CD4-positive, alpha-beta memory T cell (primary cell): Measurements from ENCODE around the gene RIOX2. TPM values are rescaled to one million over a fixed set of nuclear protein-coding genes. Genes with fewer than 3 reads are reported as not detected.
"Not testable (repeated sequence)": the region's sequence is repeated elsewhere in the genome, so short reads cannot be mapped to it uniquely, and the experiment has no call there.

ENCODE experiments used
- CTCF ChIA-PET: fragments of 350-600 bp; sonication (Branson Sonifier 250); formaldehyde crosslinking; loops from one replicate; lab custom pipeline; 2021; ENCODE audit warnings: inconsistent platforms; ENCODE audit not compliant: partially characterized antibody; lab: Charles Lee
- POLR2A ChIA-PET: fragments of 350-600 bp; sonication (Branson Sonifier 250); formaldehyde crosslinking; loops from one replicate; lab custom pipeline; 2021; ENCODE audit not compliant: partially characterized antibody; lab: Charles Lee
- DNase-seq, 5 donors: peaks; one replicate each; pipeline versions ENCODE4 v3.0.0 to v3.0.0-alpha.2; 2020 to 2022; ENCODE audit warnings: mixed read lengths in 1 of 5
- H3K27ac ChIP-seq: one replicate; pipeline ENCODE4 v1.7.0; 2013; ENCODE audit warnings: low read depth, low read length
- H3K27me3 ChIP-seq: 2 replicates; pipeline ENCODE4 v1.7.0; 2013; ENCODE audit warnings: mild to moderate bottlenecking, low read length, moderate library complexity; ENCODE audit not compliant: insufficient read depth
- H3K36me3 ChIP-seq: 2 replicates; pipeline ENCODE4 v1.7.0; 2013; ENCODE audit warnings: mild to moderate bottlenecking, low read length, moderate library complexity; ENCODE audit not compliant: insufficient read depth
- H3K4me1 ChIP-seq: 2 replicates; pipeline ENCODE4 v1.7.0; 2013; ENCODE audit warnings: mild to moderate bottlenecking, low read length, moderate library complexity; ENCODE audit not compliant: insufficient read depth
- H3K4me3 ChIP-seq, 2 donors: one replicate each; pipeline ENCODE4 v1.7.0; 2013; ENCODE audit warnings: low read length in 2 of 2, mild to moderate bottlenecking in 1 of 2
- H3K9me3 ChIP-seq, 2 donors: one replicate each; pipeline ENCODE4 v1.7.0; 2013; ENCODE audit warnings: low read length in 2 of 2, control low read depth in 1 of 2; ENCODE audit not compliant: control insufficient read depth in 1 of 2
- H3K27ac Mint-ChIP-seq, 7 donors: one replicate each; pipeline ENCODE4 v1.8.0; 2020 to 2021; ENCODE audit warnings: mixed read lengths in 7 of 7, mild to moderate bottlenecking in 6 of 7, inconsistent platforms in 3 of 7, moderate library complexity in 3 of 7
- H3K27me3 Mint-ChIP-seq, 2 donors: one replicate each; pipeline ENCODE4 v1.8.0; 2020 to 2021; ENCODE audit warnings: mixed read lengths in 2 of 2
- H3K36me3 Mint-ChIP-seq, 2 donors: one replicate each; pipeline ENCODE4 v1.8.0; 2020 to 2021; ENCODE audit warnings: mixed read lengths in 2 of 2, inconsistent platforms in 1 of 2, mild to moderate bottlenecking in 1 of 2
- H3K4me1 Mint-ChIP-seq, 4 donors: one replicate each; pipeline ENCODE4 v1.8.0; 2020 to 2021; ENCODE audit warnings: mixed read lengths in 4 of 4, mild to moderate bottlenecking in 1 of 4
- H3K4me3 Mint-ChIP-seq, 8 donors: one replicate each; pipeline ENCODE4 v1.8.0; 2020 to 2021; ENCODE audit warnings: mixed read lengths in 8 of 8, mild to moderate bottlenecking in 7 of 8, moderate library complexity in 6 of 8, inconsistent platforms in 3 of 8
- H3K9me3 Mint-ChIP-seq, 8 donors: one replicate each; pipeline ENCODE4 v1.8.0; 2020 to 2021; ENCODE audit warnings: mixed read lengths in 8 of 8, mild to moderate bottlenecking in 5 of 8, inconsistent platforms in 3 of 8, moderate library complexity in 1 of 8
- intact Hi-C: fragments of 100-400 bp; cut with micrococcal nuclease; formaldehyde crosslinking; loops from one replicate; pipeline ENCODE4 v1.15.1; 2023
- polyA plus RNA-seq, 2 donors: library from polyadenylated mRNA; unstranded; fragments of 300-500 nt; fragmentation: Illumina TruSeq; gene quantifications; one replicate each; pipeline ENCODE4 v1.2.3, GENCODE V29; 2021
- total RNA-seq, 2 experiments: library from RNA; stranded (reverse); gene quantifications; one replicate each; pipeline ENCODE4 v1.2.3, GENCODE V29; 2021

RIOX2 gene
- total and polyA plus RNA-seq, 4 experiments from 2014 or later: 32.2 to 43.0 (median 37.3) TPM

DNA sequence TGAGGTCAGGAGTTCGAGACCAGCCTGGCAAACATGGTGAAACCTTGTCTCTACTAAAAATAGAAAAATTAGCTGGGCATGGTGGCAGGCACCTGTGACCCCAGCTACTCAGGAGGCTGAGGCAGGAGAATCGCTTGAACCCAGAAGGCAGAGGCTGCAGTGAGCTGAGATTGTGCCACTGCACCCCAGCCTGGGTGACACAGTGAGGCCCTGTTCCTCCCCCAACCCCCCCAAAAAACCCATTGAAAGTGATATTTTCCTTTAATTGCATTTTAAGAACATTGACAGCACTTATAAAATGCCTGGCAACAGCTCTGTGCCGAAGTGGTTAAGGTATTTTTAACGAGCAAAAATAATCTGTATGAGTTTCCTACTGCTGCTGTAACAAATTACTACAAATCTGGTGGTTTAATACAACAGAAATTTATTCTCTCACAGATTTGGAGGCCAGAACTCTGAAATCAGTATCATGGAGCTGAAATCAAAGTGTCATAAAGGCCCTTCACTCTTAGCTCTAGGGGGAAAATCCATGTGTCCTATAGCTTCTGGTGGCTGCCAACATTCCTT lies 38.7 kb upstream of the RIOX2 start:
- H3K27me3 ChIP-seq, H3K4me1 ChIP-seq, H3K9me3 Mint-ChIP-seq, H3K27me3 Mint-ChIP-seq, DNase-seq, H3K27ac ChIP-seq, H3K36me3 ChIP-seq, H3K4me3 ChIP-seq, H3K27ac Mint-ChIP-seq, POLR2A ChIA-PET, H3K4me3 Mint-ChIP-seq, H3K36me3 Mint-ChIP-seq, H3K9me3 ChIP-seq, intact Hi-C loops: not testable (repeated sequence)
- peaks cover 0 to 15% (median 9%) of the 10 kb centered on the region in 4 donors for H3K4me1 Mint-ChIP-seq
- CTCF ChIA-PET: interaction anchor here (0.9 to 4.5 kb wide), 4 partner anchors 12 to 591 kb away, joined by 3 to 33 read pairs (median 4); partner anchors contain the start of gene ARL6

- H3K27ac ChIP-seq: no peak overlapping the region
- H3K9me3 Mint-ChIP-seq: no peaks in the 10 kb centered on the region
- CTCF ChIA-PET: interaction anchor here (1.1 to 4.5 kb wide), 2 partner anchors 12 to 13 kb away, joined by 3 to 33 read pairs; no protein-coding TSS in a partner anchor
- H3K4me3 ChIP-seq: no peak overlapping the region
- peaks cover 2 to 7% of the 10 kb centered on the region in 2 donors for H3K27me3 Mint-ChIP-seq
- H3K4me3 Mint-ChIP-seq: no peak overlapping the region
- intact Hi-C loops: no loop called here
- peaks cover 0 to 15% (median 9%) of the 10 kb centered on the region in 4 donors for H3K4me1 Mint-ChIP-seq
- no peaks in the 10 kb centered on the region for H3K4me1 ChIP-seq
- H3K9me3 ChIP-seq: no peaks in the 10 kb centered on the region
- POLR2A ChIA-PET: no interaction called here
- no peak overlapping the region for H3K27ac Mint-ChIP-seq
- H3K27me3 ChIP-seq: no peaks in the 10 kb centered on the region
- no peak for DNase-seq
- no peaks in the 10 kb centered on the region for H3K36me3 ChIP-seq
- no peaks in the 10 kb centered on the region for H3K36me3 Mint-ChIP-seq
These were observed 38.1 kb upstream of the RIOX2 start for GRCh38 chr3:98010194-98010882.

DNA sequence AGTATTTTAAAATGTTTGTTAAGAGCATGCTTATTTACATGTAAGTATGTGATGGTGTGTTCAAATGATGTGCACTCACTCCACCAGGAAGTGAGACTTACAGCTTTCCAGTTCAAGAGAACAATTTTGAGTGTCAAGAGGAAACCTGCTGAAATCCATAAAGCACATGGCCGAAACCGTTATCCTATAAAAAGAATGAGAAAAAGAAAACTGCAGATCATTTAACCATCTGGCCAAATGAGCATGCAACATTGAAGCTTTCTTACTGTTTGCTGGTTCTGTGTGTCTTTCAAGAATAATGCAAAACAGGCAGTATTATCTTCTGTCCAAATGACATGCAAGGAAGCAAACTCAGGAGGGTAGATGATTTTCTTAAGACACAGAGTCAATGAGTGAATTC lies 36.6 kb upstream of the RIOX2 start:
- ChIA-PET POLR2A (no interaction called here), CTCF (interaction anchor here (1.0 to 1.4 kb wide), 2 partner anchors 12 to 137 kb away, joined by 3 read pairs; no protein-coding TSS in a partner anchor)
- Histone ChIP-seq H3K4me1 (peaks cover 2% of the 10 kb centered on the region), H3K36me3 (no peaks in the 10 kb centered on the region), H3K4me3 (no peak overlapping the region), H3K27me3 (no peaks in the 10 kb centered on the region), H3K27ac (no peak overlapping the region), H3K9me3 (no peaks in the 10 kb centered on the region)
- H3K4me1 Mint-ChIP-seq: peaks cover 2 to 16% (median 11%) of the 10 kb centered on the region in 4 donors
- no peaks in the 10 kb centered on the region for H3K9me3 Mint-ChIP-seq
- peaks cover 2 to 7% of the 10 kb centered on the region in 2 donors for H3K27me3 Mint-ChIP-seq
- H3K4me3 Mint-ChIP-seq: no peak overlapping the region
- no peak for DNase-seq
- H3K27ac Mint-ChIP-seq: peak overlapping the region in 1 of 7 donors; percentile 37
- intact Hi-C loops: no loop called here
- no peaks in the 10 kb centered on the region for H3K36me3 Mint-ChIP-seq

DNA sequence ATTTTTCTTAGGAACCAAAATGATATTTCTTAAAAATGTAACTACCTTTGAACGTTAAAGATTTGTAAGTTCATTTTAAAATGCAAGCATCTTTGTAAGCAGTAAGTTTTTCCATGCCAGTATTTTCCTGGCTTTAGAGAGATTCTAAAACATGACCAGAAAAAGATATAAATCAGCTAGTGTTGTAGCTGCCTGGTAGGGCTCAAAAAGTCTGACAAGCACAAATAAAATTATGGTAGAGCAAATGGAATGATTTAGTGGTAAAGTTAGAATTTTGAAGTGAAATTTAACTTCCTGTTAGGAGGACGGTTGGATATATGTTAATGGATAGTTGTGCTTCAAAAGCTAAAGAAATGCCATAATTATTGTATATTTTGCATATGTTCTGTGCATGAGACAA lies 33.2 kb upstream of the RIOX2 start:
- Mint-ChIP-seq H3K27me3 (no peaks in the 10 kb centered on the region), H3K4me1 (peaks cover 9 to 24% (median 19%) of the 10 kb centered on the region in 4 donors), H3K4me3 (no peak overlapping the region), H3K27ac (peak overlapping the region in 1 of 7 donors; percentile 1), H3K36me3 (no peaks in the 10 kb centered on the region), H3K9me3 (peaks cover 0 to 3% (median 0%) of the 10 kb centered on the region in 8 donors)
- H3K9me3 ChIP-seq: no peaks in the 10 kb centered on the region
- DNase-seq: no peak
- H3K27ac ChIP-seq: no peak overlapping the region
- no peaks in the 10 kb centered on the region for H3K27me3 ChIP-seq
- peaks cover 11% of the 10 kb centered on the region for H3K4me1 ChIP-seq
- H3K4me3 ChIP-seq: no peak overlapping the region
- CTCF ChIA-PET: no interaction called here
- POLR2A ChIA-PET: no interaction called here
- intact Hi-C loops: no loop called here
- no peaks in the 10 kb centered on the region for H3K36me3 ChIP-seq

DNA sequence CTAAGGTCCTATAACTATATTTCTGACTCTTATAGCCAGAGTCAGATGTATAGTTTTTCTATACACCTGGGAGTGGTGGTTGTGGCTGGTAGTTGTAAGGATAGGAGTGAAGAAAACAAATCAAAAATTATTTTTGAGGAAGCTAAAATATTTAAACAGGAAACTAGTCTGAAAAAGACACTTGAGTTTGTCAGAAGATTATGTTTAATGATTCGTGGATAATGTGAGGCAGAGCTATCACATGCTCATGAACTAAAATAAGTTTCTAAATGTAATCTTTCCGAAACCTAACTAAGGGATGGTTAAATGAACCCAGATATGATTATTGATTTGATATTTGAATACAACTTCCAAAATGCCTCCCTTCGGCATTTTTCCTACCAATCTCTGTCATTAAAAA lies 32.5 kb upstream of the RIOX2 start:
- Histone ChIP-seq H3K4me3 (no peak overlapping the region), H3K4me1 (peaks cover 11% of the 10 kb centered on the region), H3K27ac (no peak overlapping the region), H3K36me3 (no peaks in the 10 kb centered on the region), H3K27me3 (no peaks in the 10 kb centered on the region), H3K9me3 (no peaks in the 10 kb centered on the region)
- Mint-ChIP-seq H3K4me3 (no peak overlapping the region), H3K4me1 (peaks cover 9 to 24% (median 19%) of the 10 kb centered on the region in 4 donors), H3K27me3 (no peaks in the 10 kb centered on the region), H3K27ac (no peak overlapping the region), H3K9me3 (peaks cover 0 to 3% (median 0%) of the 10 kb centered on the region in 8 donors), H3K36me3 (no peaks in the 10 kb centered on the region)
- intact Hi-C loops: no loop called here
- DNase-seq: no peak
- CTCF ChIA-PET: no interaction called here
- POLR2A ChIA-PET: interaction anchor here (0.9 kb wide), 1 partner anchor 183 kb away, joined by 3 read pairs; the partner anchor contains the start of gene CRYBG3

- Histone ChIP-seq H3K27ac (no peak overlapping the region), H3K4me3 (no peak overlapping the region), H3K4me1 (peaks cover 11% of the 10 kb centered on the region), H3K36me3 (no peaks in the 10 kb centered on the region), H3K27me3 (no peaks in the 10 kb centered on the region), H3K9me3 (no peaks in the 10 kb centered on the region)
- peak overlapping the region in 5 of 8 donors; percentile 7 to 73 (median 33) for H3K4me3 Mint-ChIP-seq
- intact Hi-C loops: no loop called here
- POLR2A ChIA-PET: no interaction called here
- peak in 2 of 5 donors; percentile 8 to 28 for DNase-seq
- CTCF ChIA-PET: interaction anchor here (0.8 to 1.0 kb wide), 2 partner anchors 10 to 19 kb away, joined by 3 to 4 read pairs; no protein-coding TSS in a partner anchor
- H3K9me3 Mint-ChIP-seq: peaks cover 0 to 3% (median 0%) of the 10 kb centered on the region in 8 donors
- peak overlapping the region in 5 of 7 donors; percentile 10 to 90 (median 49) for H3K27ac Mint-ChIP-seq
- H3K27me3 Mint-ChIP-seq: no peaks in the 10 kb centered on the region
- no peaks in the 10 kb centered on the region for H3K36me3 Mint-ChIP-seq
- H3K4me1 Mint-ChIP-seq: peaks cover 9 to 23% (median 18%) of the 10 kb centered on the region in 4 donors
These were observed 31.2 kb upstream of the RIOX2 start for GRCh38 chr3:98003306-98003969.

GRCh38 chr3:98002717-98003116 lies 30.5 kb upstream of the RIOX2 start:
- H3K27me3 ChIP-seq: no peaks in the 10 kb centered on the region
- H3K36me3 Mint-ChIP-seq: no peaks in the 10 kb centered on the region
- intact Hi-C loops: no loop called here
- no peak overlapping the region for H3K27ac Mint-ChIP-seq
- H3K4me3 Mint-ChIP-seq: no peak overlapping the region
- ChIA-PET POLR2A (no interaction called here), CTCF (interaction anchor here (0.8 to 1.0 kb wide), 2 partner anchors 10 to 19 kb away, joined by 3 to 4 read pairs; no protein-coding TSS in a partner anchor)
- H3K4me1 Mint-ChIP-seq: peaks cover 9 to 23% (median 18%) of the 10 kb centered on the region in 4 donors
- no peaks in the 10 kb centered on the region for H3K27me3 Mint-ChIP-seq
- H3K27ac ChIP-seq: no peak overlapping the region
- no peaks in the 10 kb centered on the region for H3K36me3 ChIP-seq
- H3K9me3 ChIP-seq: no peaks in the 10 kb centered on the region
- no peak overlapping the region for H3K4me3 ChIP-seq
- peaks cover 0 to 3% (median 0%) of the 10 kb centered on the region in 8 donors for H3K9me3 Mint-ChIP-seq
- DNase-seq: no peak
- H3K4me1 ChIP-seq: peaks cover 11% of the 10 kb centered on the region
